GM12878 (cell line): Measurements from ENCODE around the gene LHX2. TPM values are rescaled to one million over a fixed set of nuclear protein-coding genes. Genes with fewer than 3 reads are reported as not detected.

Experiments used
- BRCA1 ChIP-seq: IDR thresholded peaks from 2 replicates; pipeline ENCODE4 v1.6.1; 2011; ENCODE audit warnings: low read depth, low read length, improper control_type of control experiment
- CHD4 ChIP-seq: fragments of 200-600 bp; sonication (generic); IDR thresholded peaks from 2 replicates; pipeline ENCODE4 v1.6.1; 2016; ENCODE audit warnings: mild to moderate bottlenecking
- CTCF ChIP-seq, 3 experiments: IDR thresholded peaks in 2 of 3; conservative IDR thresholded peaks in 1 of 3; 2 replicates each; pipeline ENCODE4 v1.5.1; 2011; ENCODE audit warnings: low read depth in 3 of 3, low read length in 3 of 3, mild to moderate bottlenecking in 3 of 3, control low read depth in 2 of 3, moderate library complexity in 2 of 3, inconsistent platforms in 1 of 3, mixed read lengths in 1 of 3; ENCODE audit not compliant: control insufficient read depth in 2 of 3, insufficient read depth in 1 of 3; ENCODE audit errors: extremely low read depth in 1 of 3
- ESRRA ChIP-seq: IDR thresholded peaks from 2 replicates; pipeline ENCODE4 v1.6.1; 2012; ENCODE audit warnings: mild to moderate bottlenecking, low read length, improper control_type of control experiment
- HDAC6 ChIP-seq: fragments of 200-600 bp; sonication (generic); IDR thresholded peaks from one replicate; pipeline ENCODE4 v1.8.0; 2017; ENCODE audit warnings: antibody characterized with exemption; ENCODE audit not compliant: unreplicated experiment
- MXI1 ChIP-seq: fragments of 150-350 bp; IDR thresholded peaks from 2 replicates; pipeline ENCODE4 v1.6.1; 2011; ENCODE audit warnings: low read depth, mild to moderate bottlenecking, inconsistent platforms, low read length, improper control_type of control experiment
- MYC ChIP-seq: IDR thresholded peaks from 2 replicates; pipeline ENCODE4 v1.6.1; 2011; ENCODE audit warnings: mild to moderate bottlenecking, low read length, moderate library complexity, inconsistent platforms; ENCODE audit not compliant: insufficient read depth, insufficient replicate concordance, insufficient read length, severe bottlenecking
- NFXL1 ChIP-seq: fragments of 450-650 bp; IDR thresholded peaks from 2 replicates; pipeline ENCODE4 v1.6.1; 2017; ENCODE audit warnings: antibody characterized with exemption, mild to moderate bottlenecking, borderline replicate concordance
- NR2F1 ChIP-seq: fragments of 450-650 bp; conservative IDR thresholded peaks from 2 replicates; pipeline ENCODE4 v1.6.1; 2017; ENCODE audit warnings: mild to moderate bottlenecking
- PML ChIP-seq: IDR thresholded peaks from 2 replicates; pipeline ENCODE4 v1.6.1; 2012; ENCODE audit warnings: low read length, inconsistent platforms
- POU2F2 ChIP-seq: IDR thresholded peaks from 3 replicates; pipeline ENCODE4 v1.6.1; 2011; ENCODE audit warnings: low read depth, mild to moderate bottlenecking, low read length, borderline replicate concordance
- RB1 ChIP-seq: fragments of 450-650 bp; formaldehyde crosslinking; IDR thresholded peaks from 2 replicates; pipeline ENCODE4 v1.6.1; 2017; ENCODE audit warnings: mild to moderate bottlenecking, borderline replicate concordance
- SMC3 ChIP-seq: IDR thresholded peaks from 2 replicates; pipeline ENCODE4 v1.6.1; 2011; ENCODE audit warnings: low read length, improper control_type of control experiment, borderline replicate concordance
- SPI1 ChIP-seq: IDR thresholded peaks from 2 replicates; pipeline ENCODE4 v1.6.1; 2011; ENCODE audit warnings: low read depth, mild to moderate bottlenecking, low read length, moderate library complexity, borderline replicate concordance; ENCODE audit not compliant: insufficient read depth
- STAT3 ChIP-seq: IDR thresholded peaks from 2 replicates; pipeline ENCODE4 v1.6.1; 2011; ENCODE audit warnings: low read depth, low read length, improper control_type of control experiment
- TAF1 ChIP-seq: IDR thresholded peaks from 2 replicates; pipeline ENCODE4 v1.6.1; 2011; ENCODE audit warnings: mild to moderate bottlenecking, low read depth, low read length, borderline replicate concordance
- ZNF217 ChIP-seq: fragments of 450-650 bp; IDR thresholded peaks from 2 replicates; pipeline ENCODE4 v1.6.1; 2017; ENCODE audit warnings: antibody characterized with exemption, mild to moderate bottlenecking
- ZNF274 ChIP-seq: IDR thresholded peaks from one replicate; pipeline ENCODE4 v1.8.0; 2011; ENCODE audit not compliant: insufficient read length, insufficient read depth
- ZNF622 ChIP-seq: fragments of 450-650 bp; IDR thresholded peaks from 2 replicates; pipeline ENCODE4 v1.6.1; 2017; ENCODE audit warnings: mild to moderate bottlenecking, inconsistent platforms
- polyA plus RNA-seq, 11 experiments: library from polyadenylated mRNA; depleted of rRNA in 4 of 11; unstranded in 6 of 11; stranded (reverse) in 5 of 11; fragments of >200 nt; fragmentation: Nextera tagmentation in 4 of 11; fragmentation: Illumina TruSeq in 1 of 11; extraction: Ambion mirVana in 4 of 11; extraction: Trizol in 1 of 11; gene quantifications; 1 replicate in 1 of 11; 2 replicates in 10 of 11; pipeline versions ENCODE4 v1.2.1 to v1.2.3, GENCODE V29; 2011 to 2016; ENCODE audit warnings: inconsistent platforms in 2 of 11, missing spikeins in 2 of 11, low read depth in 1 of 11
- total RNA-seq, 4 experiments: library from RNA; depleted of rRNA in 3 of 4; stranded (reverse); fragments of >200 nt in 3 of 4; fragmentation: Illumina TruSeq in 1 of 4; extraction: Trizol in 1 of 4; gene quantifications; 2 replicates each; pipeline versions ENCODE4 v1.2.1 to v1.2.3, GENCODE V29; 2013 to 2021
- TF ChIP-seq, protein P1 (sequence below): IDR thresholded peaks from 2 replicates; pipeline ENCODE4 v1.6.1; 2011; ENCODE audit warnings: borderline replicate concordance, low read depth, mild to moderate bottlenecking, moderate library complexity, low read length; ENCODE audit not compliant: insufficient read depth, poor library complexity, severe bottlenecking
- TF ChIP-seq, protein P2 (sequence below): fragments of 450-650 bp; formaldehyde crosslinking; IDR thresholded peaks from 2 replicates; pipeline ENCODE4 v1.4.0; 2020; ENCODE audit warnings: mild to moderate bottlenecking, moderate library complexity

The LHX2 gene
- total and polyA plus RNA-seq, 10 of the 15 experiments (the other 5 are each of a cell fraction or from before 2014, with no cell fraction given), result 0.82 to 69.8 (median 5.3) TPM

GRCh38 chr9:123997665-123998277 is 13.8 kb upstream of the LHX2 start (continued):
- TF ChIP-seq ZNF217 (peak; percentile 54; the same call in 1 of the 2 replicates), MYC (no peak), MXI1 (peak; percentile 38; the same call in 1 of the 2 replicates), ESRRA (no peak), CTCF (IDR thresholded peaks at IDR 0.05 in 2 of 3, conservative IDR thresholded peaks at IDR 0.05 in 1 of 3; ENCODE audit: control insufficient read depth in 2 of 3, extremely low read depth in 1 of 3, insufficient read depth in 1 of 3, low read depth in 3 of 3, low read length in 3 of 3) (no peak), NR2F1 (peak; percentile 85), RB1 (no peak), PML (no peak), BRCA1 (no peak), SMC3 (no peak), POU2F2 (0 out of 3 replicates have a peak, but pooled peaks have one; percentile 6), NFXL1 (no peak), HDAC6 (no peak), CHD4 (no peak), SPI1 (peak; percentile 89), ZNF622 (no peak), ZNF274 (no peak), TAF1 (no peak), STAT3 (no peak)
- TF ChIP-seq, protein P1, sequence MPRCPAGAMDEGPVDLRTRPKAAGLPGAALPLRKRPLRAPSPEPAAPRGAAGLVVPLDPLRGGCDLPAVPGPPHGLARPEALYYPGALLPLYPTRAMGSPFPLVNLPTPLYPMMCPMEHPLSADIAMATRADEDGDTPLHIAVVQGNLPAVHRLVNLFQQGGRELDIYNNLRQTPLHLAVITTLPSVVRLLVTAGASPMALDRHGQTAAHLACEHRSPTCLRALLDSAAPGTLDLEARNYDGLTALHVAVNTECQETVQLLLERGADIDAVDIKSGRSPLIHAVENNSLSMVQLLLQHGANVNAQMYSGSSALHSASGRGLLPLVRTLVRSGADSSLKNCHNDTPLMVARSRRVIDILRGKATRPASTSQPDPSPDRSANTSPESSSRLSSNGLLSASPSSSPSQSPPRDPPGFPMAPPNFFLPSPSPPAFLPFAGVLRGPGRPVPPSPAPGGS, result peak; percentile 53
- TF ChIP-seq, protein P2, sequence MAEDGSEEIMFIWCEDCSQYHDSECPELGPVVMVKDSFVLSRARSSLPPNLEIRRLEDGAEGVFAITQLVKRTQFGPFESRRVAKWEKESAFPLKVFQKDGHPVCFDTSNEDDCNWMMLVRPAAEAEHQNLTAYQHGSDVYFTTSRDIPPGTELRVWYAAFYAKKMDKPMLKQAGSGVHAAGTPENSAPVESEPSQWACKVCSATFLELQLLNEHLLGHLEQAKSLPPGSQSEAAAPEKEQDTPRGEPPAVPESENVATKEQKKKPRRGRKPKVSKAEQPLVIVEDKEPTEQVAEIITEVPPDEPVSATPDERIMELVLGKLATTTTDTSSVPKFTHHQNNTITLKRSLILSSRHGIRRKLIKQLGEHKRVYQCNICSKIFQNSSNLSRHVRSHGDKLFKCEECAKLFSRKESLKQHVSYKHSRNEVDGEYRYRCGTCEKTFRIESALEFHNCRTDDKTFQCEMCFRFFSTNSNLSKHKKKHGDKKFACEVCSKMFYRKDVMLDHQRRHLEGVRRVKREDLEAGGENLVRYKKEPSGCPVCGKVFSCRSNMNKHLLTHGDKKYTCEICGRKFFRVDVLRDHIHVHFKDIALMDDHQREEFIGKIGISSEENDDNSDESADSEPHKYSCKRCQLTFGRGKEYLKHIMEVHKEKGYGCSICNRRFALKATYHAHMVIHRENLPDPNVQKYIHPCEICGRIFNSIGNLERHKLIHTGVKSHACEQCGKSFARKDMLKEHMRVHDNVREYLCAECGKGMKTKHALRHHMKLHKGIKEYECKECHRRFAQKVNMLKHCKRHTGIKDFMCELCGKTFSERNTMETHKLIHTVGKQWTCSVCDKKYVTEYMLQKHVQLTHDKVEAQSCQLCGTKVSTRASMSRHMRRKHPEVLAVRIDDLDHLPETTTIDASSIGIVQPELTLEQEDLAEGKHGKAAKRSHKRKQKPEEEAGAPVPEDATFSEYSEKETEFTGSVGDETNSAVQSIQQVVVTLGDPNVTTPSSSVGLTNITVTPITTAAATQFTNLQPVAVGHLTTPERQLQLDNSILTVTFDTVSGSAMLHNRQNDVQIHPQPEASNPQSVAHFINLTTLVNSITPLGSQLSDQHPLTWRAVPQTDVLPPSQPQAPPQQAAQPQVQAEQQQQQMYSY, result no peak
